OCI-LY7 (cell line): Measurements from ENCODE around the gene RNF126. TPM values are rescaled to one million over a fixed set of nuclear protein-coding genes. Genes with fewer than 3 reads are reported as not detected.

Experiments used
- BruUV-seq: library from RNA; stranded (reverse); fragments of 400-500 nt; replicated peaks from 2 replicates; lab custom pipeline; 2021; lab: Mats Ljungman, UMichigan
- CTCF ChIA-PET: fragments of 300-600 bp; sonication (Branson Sonifier 250); formaldehyde crosslinking; loops from one replicate; lab custom pipeline; 2022; ENCODE audit warnings: antibody characterized with exemption; ENCODE audit not compliant: unreplicated experiment; lab: Charles Lee
- POLR2A ChIA-PET: fragments of 300-600 bp; sonication (Branson Sonifier 250); formaldehyde crosslinking; loops from one replicate; lab custom pipeline; 2022; ENCODE audit warnings: antibody characterized with exemption; lab: Charles Lee
- DNase-seq: peaks from one replicate; pipeline ENCODE4 v3.0.0-alpha.2; 2015; ENCODE audit warnings: low spot score
- H2AFZ ChIP-seq: fragments of 200-600 bp; sonication (generic), shearing (Covaris generic); 2 replicates; pipeline ENCODE4 v1.6.1; 2014; ENCODE audit warnings: mild to moderate bottlenecking, antibody characterized with exemption, low read length, moderate library complexity
- H3K27ac ChIP-seq: fragments of 200-600 bp; sonication (generic); 2 replicates; pipeline ENCODE4 v1.5.1; 2014; ENCODE audit warnings: mixed run types, low read depth, mild to moderate bottlenecking, moderate library complexity, low read length, inconsistent platforms; ENCODE audit not compliant: poor library complexity, severe bottlenecking
- H3K36me3 ChIP-seq: fragments of 200-600 bp; sonication (generic); 2 replicates; pipeline ENCODE4 v1.6.1; 2014; ENCODE audit warnings: mild to moderate bottlenecking, antibody characterized with exemption, low read length, moderate library complexity, mixed read lengths; ENCODE audit not compliant: insufficient read depth
- H3K4me1 ChIP-seq: fragments of 200-600 bp; sonication (generic); 2 replicates; pipeline ENCODE4 v1.5.1; 2014; ENCODE audit warnings: mild to moderate bottlenecking, low read length; ENCODE audit not compliant: insufficient read depth, poor library complexity, severe bottlenecking
- H3K4me2 ChIP-seq: fragments of 200-600 bp; sonication (generic); 2 replicates; pipeline ENCODE4 v1.6.1; 2014; ENCODE audit warnings: mild to moderate bottlenecking, low read length
- H3K4me3 ChIP-seq: fragments of 200-600 bp; sonication (generic); 2 replicates; pipeline ENCODE4 v1.5.1; 2014; ENCODE audit warnings: mild to moderate bottlenecking, low read depth, low read length; ENCODE audit not compliant: poor library complexity, severe bottlenecking
- H3K79me2 ChIP-seq: fragments of 200-600 bp; sonication (generic); 2 replicates; pipeline ENCODE4 v1.6.1; 2016; ENCODE audit warnings: low read depth, mild to moderate bottlenecking, low read length, moderate library complexity, mixed read lengths; ENCODE audit not compliant: insufficient read depth
- H3K9me2 ChIP-seq: fragments of 200-600 bp; sonication (generic); 2 replicates; pipeline ENCODE4 v1.6.1; 2016; ENCODE audit warnings: mild to moderate bottlenecking, low read length, mixed read lengths; ENCODE audit not compliant: insufficient read depth
- H3K9me3 ChIP-seq: fragments of 200-600 bp; sonication (generic); 2 replicates; pipeline ENCODE4 v1.6.1; 2014; ENCODE audit warnings: mild to moderate bottlenecking, mixed run types, low read length, mixed read lengths
- H4K20me1 ChIP-seq: fragments of 200-600 bp; sonication (generic); 2 replicates; pipeline ENCODE4 v1.6.1; 2014; ENCODE audit warnings: mild to moderate bottlenecking, antibody characterized with exemption, low read length, moderate library complexity, mixed read lengths; ENCODE audit not compliant: insufficient read depth
- CTCF ChIP-seq: fragments of 200-600 bp; sonication (generic); conservative IDR thresholded peaks from 2 replicates; pipeline ENCODE4 v1.5.1; 2014; ENCODE audit warnings: mild to moderate bottlenecking, antibody characterized with exemption, low read length, moderate library complexity, mixed read lengths
- EZH2phosphoT487 ChIP-seq: fragments of 200-600 bp; sonication (generic); IDR thresholded peaks from 2 replicates; pipeline ENCODE4 v1.6.1; 2018; ENCODE audit warnings: low read depth, borderline replicate concordance, mild to moderate bottlenecking, mixed run types, antibody characterized with exemption, low read length, moderate library complexity, mixed read lengths
- intact Hi-C: fragments of 100-400 bp; cut with micrococcal nuclease; formaldehyde crosslinking; loops from one replicate; pipeline ENCODE4 v1.10.0; 2022; ENCODE audit not compliant: unreplicated experiment
- total RNA-seq, 2 experiments: library from RNA; depleted of rRNA in 1 of 2; stranded (reverse); fragments of >200 nt in 1 of 2; shearing (Covaris generic) in 1 of 2; gene quantifications; 2 replicates each; pipeline ENCODE4 v1.2.3, GENCODE V29; 2014 to 2022

The RNF126 gene
- total RNA-seq, 2 experiments from 2014 or later, result 98.6 to 104 TPM

- intact Hi-C loops, result no loop called here
- BruUV-seq, result no TSS peak
- Histone ChIP-seq H2AFZ (no peak overlapping the region), H4K20me1 (no peaks in the 10 kb centered on the region), H3K27ac (no peak overlapping the region), H3K36me3 (no peaks in the 10 kb centered on the region), H3K4me1 (no peaks in the 10 kb centered on the region), H3K79me2 (no peaks in the 10 kb centered on the region), H3K4me3 (no peak overlapping the region), H3K9me2 (no peaks in the 10 kb centered on the region), H3K9me3 (no peaks in the 10 kb centered on the region; the same call in 1 of the 2 replicates), H3K4me2 (no peak overlapping the region)
- TF ChIP-seq CTCF (no peak), EZH2phosphoT487 (no peak)
- POLR2A ChIA-PET, result no interaction called here
- no peak for DNase-seq
- CTCF ChIA-PET, result no interaction called here
These were observed 47.8 kb upstream of the RNF126 start for GRCh38 chr19:710767-711166.

- TF ChIP-seq CTCF (no peak), EZH2phosphoT487 (no peak)
- no TSS peak for BruUV-seq
- intact Hi-C loops, result no loop called here
- no peak overlapping the region for H2AFZ ChIP-seq
- H3K4me2 ChIP-seq, result no peak overlapping the region
- H3K79me2 ChIP-seq, result no peaks in the 10 kb centered on the region
- CTCF ChIA-PET, result no interaction called here
- no peaks in the 10 kb centered on the region for H4K20me1 ChIP-seq
- H3K4me3 ChIP-seq, result no peak overlapping the region
- POLR2A ChIA-PET, result no interaction called here
- H3K4me1 ChIP-seq, result no peaks in the 10 kb centered on the region
- no peak for DNase-seq
- H3K9me3 ChIP-seq, result no peaks in the 10 kb centered on the region
- no peak overlapping the region for H3K27ac ChIP-seq
- H3K9me2 ChIP-seq, result no peaks in the 10 kb centered on the region
- H3K36me3 ChIP-seq, result no peaks in the 10 kb centered on the region
These were observed 47.1 kb upstream of the RNF126 start for GRCh38 chr19:709965-710571.

- H3K27ac ChIP-seq, result no peak overlapping the region
- H3K4me2 ChIP-seq, result no peak overlapping the region
- ChIA-PET CTCF (no interaction called here), POLR2A (no interaction called here)
- H3K36me3 ChIP-seq, result no peaks in the 10 kb centered on the region
- peaks cover 2% of the 10 kb centered on the region for H3K4me1 ChIP-seq
- H3K79me2 ChIP-seq, result no peaks in the 10 kb centered on the region
- no peaks in the 10 kb centered on the region for H4K20me1 ChIP-seq
- no peak overlapping the region for H2AFZ ChIP-seq
- no peaks in the 10 kb centered on the region for H3K9me3 ChIP-seq
- H3K9me2 ChIP-seq, result no peaks in the 10 kb centered on the region
- H3K4me3 ChIP-seq, result no peak overlapping the region
- intact Hi-C loops, result no loop called here
- DNase-seq, result no peak
- BruUV-seq, result no TSS peak
- TF ChIP-seq CTCF, result no peak
- no peak for TF ChIP-seq EZH2phosphoT487
These were observed 46.4 kb upstream of the RNF126 start for GRCh38 chr19:709196-709964.
